HG03432 (cell line): ENCODE data around the gene THY1.
"Not testable (repeated sequence)": the region's sequence is repeated elsewhere in the genome, so short reads cannot be mapped to it uniquely, and the experiment has no call there.

Experiments
- ATAC-seq: cut with Tn5 transposase; IDR thresholded peaks from one replicate; pipeline ENCODE4 v1.9.1; 2021; ENCODE audit warnings: mild to moderate bottlenecking, moderate library complexity; ENCODE audit not compliant: unreplicated experiment

Gene THY1

GRCh38 chr11:119419246-119419645 is 3.7 kb downstream of the THY1 start:
- no peak for ATAC-seq

- no peak for ATAC-seq
These were observed 4.2 kb downstream of the THY1 start for GRCh38 chr11:119418759-119419158.

GRCh38 chr11:119417726-119418540 is 5.0 kb downstream of the THY1 start:
- ATAC-seq, result no peak

- ATAC-seq, result no peak
These were observed 6.1 kb downstream of the THY1 start for GRCh38 chr11:119416606-119417580.

GRCh38 chr11:119415966-119416365 is 7.0 kb downstream of the THY1 start:
- ATAC-seq, result no peak

- ATAC-seq, result no peak
These were observed 7.5 kb downstream of the THY1 start for GRCh38 chr11:119415517-119415916.

- no peak for ATAC-seq
These were observed 8.2 kb downstream of the THY1 start for GRCh38 chr11:119414734-119415133.

- ATAC-seq, result no peak
These were observed 8.7 kb downstream of the THY1 start for GRCh38 chr11:119414321-119414720.

GRCh38 chr11:119412072-119412471 is 10.9 kb downstream of the THY1 start:
- ATAC-seq, result no peak

GRCh38 chr11:119410501-119410900 is 12.5 kb downstream of the THY1 start:
- ATAC-seq, result no peak

- no peak for ATAC-seq
These were observed 13.2 kb downstream of the THY1 start for GRCh38 chr11:119409731-119410130.

GRCh38 chr11:119406005-119406404 is 17.0 kb downstream of the THY1 start:
- ATAC-seq, result no peak

GRCh38 chr11:119405448-119405847 is 17.5 kb downstream of the THY1 start:
- ATAC-seq, result not testable (repeated sequence)

- no peak for ATAC-seq
These were observed 18.1 kb downstream of the THY1 start for GRCh38 chr11:119404872-119405271.

- ATAC-seq, result no peak
These were observed 20.0 kb downstream of the THY1 start for GRCh38 chr11:119403021-119403420.

GRCh38 chr11:119402470-119402869 is 20.5 kb downstream of the THY1 start:
- no peak for ATAC-seq

GRCh38 chr11:119400860-119401259 is 22.1 kb downstream of the THY1 start:
- no peak for ATAC-seq

- no peak for ATAC-seq
These were observed 25.2 kb downstream of the THY1 start for GRCh38 chr11:119397740-119398139.

- ATAC-seq, result no peak
These were observed 26.1 kb downstream of the THY1 start for GRCh38 chr11:119396835-119397234.

- ATAC-seq, result no peak
These were observed 31.7 kb downstream of the THY1 start for GRCh38 chr11:119391275-119391674.

GRCh38 chr11:119389611-119390254 is 33.2 kb downstream of the THY1 start:
- no peak for ATAC-seq
